ENCODE measurements around the gene FOXN4.

FOXN4 gene

GRCh38 chr12:109270494-109270893 is 38.6 kb downstream of the FOXN4 start:
- no peak for DNase-seq (ENCODE audit: low read depth in 1 of 2, low spot score in 1 of 2)
- Histone ChIP-seq H3K27me3 (ENCODE audit: insufficient read depth, poor library complexity, severe bottlenecking) (no peaks in the 10 kb centered on the region), H3K4me3 (replicated peaks; ENCODE audit: insufficient read depth, low read length) (no peak overlapping the region), H3K27ac (replicated peaks) (no peak overlapping the region)
- no peak for TF ChIP-seq REST (IDR thresholded peaks at IDR 0.05; ENCODE audit: insufficient replicate concordance, low read depth)
- TF ChIP-seq SPI1 (IDR thresholded peaks at IDR 0.05; ENCODE audit: borderline replicate concordance, low read depth) = no peak
- TF ChIP-seq, protein P1, sequence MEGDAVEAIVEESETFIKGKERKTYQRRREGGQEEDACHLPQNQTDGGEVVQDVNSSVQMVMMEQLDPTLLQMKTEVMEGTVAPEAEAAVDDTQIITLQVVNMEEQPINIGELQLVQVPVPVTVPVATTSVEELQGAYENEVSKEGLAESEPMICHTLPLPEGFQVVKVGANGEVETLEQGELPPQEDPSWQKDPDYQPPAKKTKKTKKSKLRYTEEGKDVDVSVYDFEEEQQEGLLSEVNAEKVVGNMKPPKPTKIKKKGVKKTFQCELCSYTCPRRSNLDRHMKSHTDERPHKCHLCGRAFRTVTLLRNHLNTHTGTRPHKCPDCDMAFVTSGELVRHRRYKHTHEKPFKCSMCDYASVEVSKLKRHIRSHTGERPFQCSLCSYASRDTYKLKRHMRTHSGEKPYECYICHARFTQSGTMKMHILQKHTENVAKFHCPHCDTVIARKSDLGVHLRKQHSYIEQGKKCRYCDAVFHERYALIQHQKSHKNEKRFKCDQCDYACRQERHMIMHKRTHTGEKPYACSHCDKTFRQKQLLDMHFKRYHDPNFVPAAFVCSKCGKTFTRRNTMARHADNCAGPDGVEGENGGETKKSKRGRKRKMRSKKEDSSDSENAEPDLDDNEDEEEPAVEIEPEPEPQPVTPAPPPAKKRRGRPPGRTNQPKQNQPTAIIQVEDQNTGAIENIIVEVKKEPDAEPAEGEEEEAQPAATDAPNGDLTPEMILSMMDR (IDR thresholded peaks at IDR 0.05; ENCODE audit: insufficient read depth, low read length) = no peak
- TF ChIP-seq POLR2AphosphoS5 (IDR thresholded peaks at IDR 0.05; ENCODE audit: low read depth) = no peak
- no peak for TF ChIP-seq GABPA (IDR thresholded peaks at IDR 0.05; ENCODE audit: low read depth)

GRCh38 chr12:109269428-109269827 is 39.7 kb downstream of the FOXN4 start:
- no peak for DNase-seq (ENCODE audit: low read depth in 1 of 2, low spot score in 1 of 2)
- no peak overlapping the region for H3K4me3 ChIP-seq (replicated peaks; ENCODE audit: insufficient read depth, low read length)
- TF ChIP-seq GABPA (IDR thresholded peaks at IDR 0.05; ENCODE audit: low read depth) (no peak), SPI1 (IDR thresholded peaks at IDR 0.05; ENCODE audit: borderline replicate concordance, low read depth) (no peak), POLR2AphosphoS5 (IDR thresholded peaks at IDR 0.05; ENCODE audit: low read depth) (no peak), REST (IDR thresholded peaks at IDR 0.05; ENCODE audit: insufficient replicate concordance, low read depth) (no peak)
- TF ChIP-seq, protein P1 (IDR thresholded peaks at IDR 0.05; ENCODE audit: insufficient read depth, low read length) = no peak
- no peak overlapping the region for H3K27ac ChIP-seq (replicated peaks)
- no peaks in the 10 kb centered on the region for H3K27me3 ChIP-seq (ENCODE audit: insufficient read depth, poor library complexity, severe bottlenecking)

GRCh38 chr12:109268896-109269295 is 40.2 kb downstream of the FOXN4 start:
- TF ChIP-seq SPI1 (IDR thresholded peaks at IDR 0.05; ENCODE audit: borderline replicate concordance, low read depth) = no peak
- TF ChIP-seq GABPA (IDR thresholded peaks at IDR 0.05; ENCODE audit: low read depth) = no peak
- TF ChIP-seq, protein P1 (IDR thresholded peaks at IDR 0.05; ENCODE audit: insufficient read depth, low read length) = no peak
- TF ChIP-seq REST (IDR thresholded peaks at IDR 0.05; ENCODE audit: insufficient replicate concordance, low read depth) = no peak
- TF ChIP-seq POLR2AphosphoS5 (IDR thresholded peaks at IDR 0.05; ENCODE audit: low read depth) = no peak
- Histone ChIP-seq H3K27ac (replicated peaks) (no peak overlapping the region), H3K4me3 (replicated peaks; ENCODE audit: insufficient read depth, low read length) (no peak overlapping the region), H3K27me3 (ENCODE audit: insufficient read depth, poor library complexity, severe bottlenecking) (no peaks in the 10 kb centered on the region)
- DNase-seq (ENCODE audit: low read depth in 1 of 2, low spot score in 1 of 2) = no peak

Measured in HL-60 (cell line).